ENCODE results near the gene MACIR. TPM values are rescaled to one million over a fixed set of nuclear protein-coding genes. Genes with fewer than 3 reads are reported as not detected.

Gene MACIR
- total RNA-seq, 1 donor from 2014 or later = 3.9 TPM

DNA sequence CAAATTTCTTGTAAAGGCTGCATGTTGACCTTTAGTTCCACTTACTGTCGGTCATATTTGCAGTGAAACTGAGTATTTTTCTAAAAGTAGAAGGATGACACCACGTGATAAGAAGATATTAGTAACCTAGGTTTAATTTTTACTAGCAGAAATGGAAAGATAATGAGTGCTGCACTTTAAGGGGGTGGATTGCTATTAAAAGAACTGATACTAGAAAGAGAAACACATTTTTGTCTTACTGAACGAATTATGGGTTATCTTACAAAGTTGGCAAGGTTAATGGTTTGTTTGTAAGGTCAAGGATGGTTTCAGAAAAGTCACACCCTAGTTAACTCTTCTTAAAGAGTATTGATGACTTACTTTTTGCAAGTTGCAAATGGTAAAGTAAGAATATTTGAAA lies 2.4 kb downstream of the MACIR start:
- Mint-ChIP-seq H3K27ac (no peak overlapping the region), H3K9me3 (no peaks in the 10 kb centered on the region), H3K4me1 (peaks cover 19% of the 10 kb centered on the region), H3K27me3 (peaks cover 2% of the 10 kb centered on the region), H3K36me3 (ENCODE audit: low read depth) (peaks cover 4% of the 10 kb centered on the region), H3K4me3 (peak overlapping the region; percentile 15)
- ATAC-seq (ENCODE audit: low read depth) = no peak
- DNase-seq = no peak
- ChIA-PET CTCF (no interaction called here), POLR2A (no interaction called here)
- TF ChIP-seq, protein P1, sequence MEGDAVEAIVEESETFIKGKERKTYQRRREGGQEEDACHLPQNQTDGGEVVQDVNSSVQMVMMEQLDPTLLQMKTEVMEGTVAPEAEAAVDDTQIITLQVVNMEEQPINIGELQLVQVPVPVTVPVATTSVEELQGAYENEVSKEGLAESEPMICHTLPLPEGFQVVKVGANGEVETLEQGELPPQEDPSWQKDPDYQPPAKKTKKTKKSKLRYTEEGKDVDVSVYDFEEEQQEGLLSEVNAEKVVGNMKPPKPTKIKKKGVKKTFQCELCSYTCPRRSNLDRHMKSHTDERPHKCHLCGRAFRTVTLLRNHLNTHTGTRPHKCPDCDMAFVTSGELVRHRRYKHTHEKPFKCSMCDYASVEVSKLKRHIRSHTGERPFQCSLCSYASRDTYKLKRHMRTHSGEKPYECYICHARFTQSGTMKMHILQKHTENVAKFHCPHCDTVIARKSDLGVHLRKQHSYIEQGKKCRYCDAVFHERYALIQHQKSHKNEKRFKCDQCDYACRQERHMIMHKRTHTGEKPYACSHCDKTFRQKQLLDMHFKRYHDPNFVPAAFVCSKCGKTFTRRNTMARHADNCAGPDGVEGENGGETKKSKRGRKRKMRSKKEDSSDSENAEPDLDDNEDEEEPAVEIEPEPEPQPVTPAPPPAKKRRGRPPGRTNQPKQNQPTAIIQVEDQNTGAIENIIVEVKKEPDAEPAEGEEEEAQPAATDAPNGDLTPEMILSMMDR (IDR thresholded peaks at IDR 0.05) = no peak
- intact Hi-C loops (cut with micrococcal nuclease) = no loop called here

DNA sequence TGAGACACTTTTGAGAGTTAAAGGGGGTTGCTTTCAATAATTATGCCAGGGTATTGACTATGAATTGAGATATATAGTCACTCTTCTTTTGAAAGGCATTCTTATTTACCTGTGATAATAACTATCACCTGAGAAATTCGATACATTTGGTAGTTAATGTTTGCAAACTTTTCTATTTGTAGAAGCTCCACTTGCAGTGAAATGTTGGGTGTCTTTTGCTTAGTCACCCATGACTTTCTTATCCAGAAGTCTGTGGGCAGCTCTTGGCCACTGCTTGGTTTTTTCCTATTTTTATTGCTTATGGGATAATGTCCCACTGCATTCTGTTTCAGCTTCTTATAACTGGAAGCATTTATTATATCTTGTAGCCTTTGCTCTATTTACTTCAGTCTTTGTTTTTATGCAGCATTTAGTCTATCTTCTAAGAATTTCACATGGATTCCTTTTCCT lies 3.9 kb downstream of the MACIR start:
- Mint-ChIP-seq H3K4me3 (no peak overlapping the region), H3K27me3 (no peaks in the 10 kb centered on the region), H3K36me3 (ENCODE audit: low read depth) (peaks cover 4% of the 10 kb centered on the region), H3K4me1 (peaks cover 19% of the 10 kb centered on the region), H3K9me3 (no peaks in the 10 kb centered on the region), H3K27ac (no peak overlapping the region)
- ATAC-seq (ENCODE audit: low read depth) (no peak), DNase-seq (no peak)
- POLR2A ChIA-PET = no interaction called here
- CTCF ChIA-PET = no interaction called here
- TF ChIP-seq, protein P1 (IDR thresholded peaks at IDR 0.05) = no peak
- intact Hi-C loops (cut with micrococcal nuclease) = no loop called here

DNA sequence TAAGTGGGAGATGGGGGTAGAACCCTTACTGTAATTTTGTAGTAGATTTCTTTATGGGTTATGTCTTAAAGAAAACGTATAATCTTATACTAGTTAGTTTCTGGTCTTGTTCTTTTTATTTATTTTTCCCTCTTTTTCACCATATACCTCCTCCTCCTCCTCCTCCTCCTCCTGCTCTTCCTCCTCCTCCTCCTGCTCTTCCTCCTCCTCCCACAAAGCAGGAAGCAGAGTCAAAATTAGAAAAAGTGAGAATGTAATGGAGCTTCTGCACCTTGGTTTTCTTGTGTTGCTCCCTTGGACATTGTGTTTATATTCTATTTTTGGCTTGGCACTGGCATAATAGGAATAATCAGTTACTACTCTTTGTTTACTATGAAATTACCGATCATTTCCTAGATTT lies 4.5 kb downstream of the MACIR start:
- ChIA-PET POLR2A (no interaction called here), CTCF (no interaction called here)
- Mint-ChIP-seq H3K27ac (no peak overlapping the region), H3K36me3 (ENCODE audit: low read depth) (peaks cover 8% of the 10 kb centered on the region), H3K9me3 (no peaks in the 10 kb centered on the region), H3K4me1 (peaks cover 19% of the 10 kb centered on the region), H3K27me3 (no peaks in the 10 kb centered on the region), H3K4me3 (no peak overlapping the region)
- DNase-seq (no peak), ATAC-seq (ENCODE audit: low read depth) (no peak)
- TF ChIP-seq, protein P1 (IDR thresholded peaks at IDR 0.05) = no peak
- intact Hi-C loops (cut with micrococcal nuclease) = no loop called here

DNA sequence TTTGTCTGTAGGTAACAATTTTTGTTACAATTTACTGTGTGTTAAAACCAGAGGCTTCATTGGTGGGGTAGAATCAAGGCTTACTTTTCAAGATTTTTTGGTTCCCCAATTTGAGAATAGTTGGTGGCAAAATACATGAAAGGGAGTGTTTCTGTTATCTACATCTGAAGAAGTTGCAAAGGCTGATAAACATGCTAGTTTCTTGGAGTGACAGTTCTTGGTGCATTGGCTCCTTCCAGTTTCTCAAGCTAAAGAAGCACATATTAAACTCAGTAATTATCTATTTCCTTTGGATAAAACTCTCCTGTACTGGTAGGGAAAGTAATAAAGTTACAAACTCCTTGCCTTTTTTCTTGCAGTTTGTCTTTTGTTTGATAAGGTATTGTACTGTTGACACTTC lies 5.9 kb downstream of the MACIR start:
- Mint-ChIP-seq H3K27ac (no peak overlapping the region), H3K27me3 (no peaks in the 10 kb centered on the region), H3K9me3 (no peaks in the 10 kb centered on the region), H3K4me3 (no peak overlapping the region), H3K36me3 (ENCODE audit: low read depth) (peaks cover 8% of the 10 kb centered on the region), H3K4me1 (peaks cover 15% of the 10 kb centered on the region)
- CTCF ChIA-PET = no interaction called here
- TF ChIP-seq, protein P1 (IDR thresholded peaks at IDR 0.05) = no peak
- POLR2A ChIA-PET = no interaction called here
- no peak for ATAC-seq (ENCODE audit: low read depth)
- intact Hi-C loops (cut with micrococcal nuclease) = no loop called here
- DNase-seq = no peak

DNA sequence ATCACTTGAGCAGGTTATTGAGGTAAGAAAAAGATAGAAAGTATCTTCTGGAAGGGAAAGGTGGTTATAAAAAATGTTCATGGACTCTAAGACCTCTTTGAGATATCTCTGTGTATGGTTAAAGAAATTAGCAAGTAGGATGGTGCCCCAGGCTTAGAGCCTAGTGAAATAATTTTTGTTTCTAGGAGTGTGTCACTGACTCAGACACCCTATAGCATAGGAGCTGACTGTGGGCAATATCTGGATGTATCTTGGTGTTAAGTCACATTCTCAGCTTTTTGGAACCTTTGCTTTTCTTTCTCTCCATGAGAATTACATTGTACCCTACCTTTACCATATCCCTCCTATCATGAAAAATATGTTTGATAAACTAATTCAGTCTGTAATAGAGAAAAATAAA lies 12.0 kb downstream of the MACIR start:
- Mint-ChIP-seq H3K27me3 (no peaks in the 10 kb centered on the region), H3K9me3 (no peaks in the 10 kb centered on the region), H3K4me3 (no peak overlapping the region), H3K27ac (no peak overlapping the region), H3K36me3 (ENCODE audit: low read depth) (peaks cover 5% of the 10 kb centered on the region), H3K4me1 (peaks cover 9% of the 10 kb centered on the region)
- intact Hi-C loops (cut with micrococcal nuclease) = no loop called here
- ATAC-seq (ENCODE audit: low read depth) (no peak), DNase-seq (no peak)
- ChIA-PET POLR2A (interaction anchor here (1.5 kb wide), 1 partner anchor 12 kb away, joined by 5 read pairs; the partner anchor contains the start of gene MACIR), CTCF (no interaction called here)
- TF ChIP-seq, protein P1 (IDR thresholded peaks at IDR 0.05) = no peak
